GM19395 (cell line): ENCODE data around the gene DCAF7.

Source experiments
- ATAC-seq: cut with Tn5 transposase; IDR thresholded peaks from one replicate; pipeline ENCODE4 v1.9.1; 2021; ENCODE audit warnings: mild to moderate bottlenecking, moderate library complexity; ENCODE audit not compliant: unreplicated experiment

Gene DCAF7

GRCh38 chr17:63624531-63624880 is 74.2 kb downstream of the DCAF7 start:
- no peak for ATAC-seq

- no peak for ATAC-seq
Observed at GRCh38 chr17:63626551-63627180, 76.4 kb downstream of the DCAF7 start.

- no peak for ATAC-seq
Observed at GRCh38 chr17:63629627-63630026, 79.3 kb downstream of the DCAF7 start.

- no peak for ATAC-seq
Observed at GRCh38 chr17:63631062-63631461, 80.8 kb downstream of the DCAF7 start.

GRCh38 chr17:63631626-63632025 is 81.3 kb downstream of the DCAF7 start:
- no peak for ATAC-seq

- no peak for ATAC-seq
Observed at GRCh38 chr17:63633742-63634141, 83.5 kb downstream of the DCAF7 start.

- no peak for ATAC-seq
Observed at GRCh38 chr17:63634163-63634562, 83.9 kb downstream of the DCAF7 start.

- no peak for ATAC-seq
Observed at GRCh38 chr17:63634816-63635215, 84.5 kb downstream of the DCAF7 start.

GRCh38 chr17:63635290-63635689 is 85.0 kb downstream of the DCAF7 start:
- ATAC-seq, result no peak

GRCh38 chr17:63635787-63636186 is 85.5 kb downstream of the DCAF7 start:
- ATAC-seq, result no peak

GRCh38 chr17:63639125-63639524 is 88.8 kb downstream of the DCAF7 start:
- no peak for ATAC-seq

GRCh38 chr17:63640038-63640437 is 89.8 kb downstream of the DCAF7 start:
- ATAC-seq, result no peak

GRCh38 chr17:63641692-63642448 is 91.6 kb downstream of the DCAF7 start:
- no peak for ATAC-seq
